ENCODE measurements around the gene PTGR3.

PTGR3 gene

GRCh38 chr18:75179819-75180600, 28.9 kb downstream of the PTGR3 start:
- no peaks in the 10 kb centered on the region for H3K4me1 Mint-ChIP-seq
- peaks cover 5% of the 10 kb centered on the region for H3K27me3 Mint-ChIP-seq
- H3K4me3 Mint-ChIP-seq, result no peak overlapping the region
- no peak overlapping the region for H3K27ac Mint-ChIP-seq
- peaks cover 4% of the 10 kb centered on the region for H3K9me3 Mint-ChIP-seq
- no peaks in the 10 kb centered on the region for H3K36me3 Mint-ChIP-seq
- no peak for ATAC-seq

GRCh38 chr18:75178376-75178775, 30.6 kb downstream of the PTGR3 start:
- ATAC-seq, result no peak
- peaks cover 6% of the 10 kb centered on the region for H3K4me1 Mint-ChIP-seq

GRCh38 chr18:75176849-75177248, 32.1 kb downstream of the PTGR3 start:
- no peaks in the 10 kb centered on the region for H3K36me3 Mint-ChIP-seq
- no peak overlapping the region for H3K27ac Mint-ChIP-seq
- no peak overlapping the region for H3K4me3 Mint-ChIP-seq

More at GRCh38 chr18:75178376-75178775, 30.6 kb downstream of the PTGR3 start:
- Mint-ChIP-seq H3K9me3 (peaks cover 4% of the 10 kb centered on the region), H3K27me3 (no peaks in the 10 kb centered on the region), H3K36me3 (no peaks in the 10 kb centered on the region), H3K4me3 (no peak overlapping the region), H3K27ac (no peak overlapping the region)

DNA sequence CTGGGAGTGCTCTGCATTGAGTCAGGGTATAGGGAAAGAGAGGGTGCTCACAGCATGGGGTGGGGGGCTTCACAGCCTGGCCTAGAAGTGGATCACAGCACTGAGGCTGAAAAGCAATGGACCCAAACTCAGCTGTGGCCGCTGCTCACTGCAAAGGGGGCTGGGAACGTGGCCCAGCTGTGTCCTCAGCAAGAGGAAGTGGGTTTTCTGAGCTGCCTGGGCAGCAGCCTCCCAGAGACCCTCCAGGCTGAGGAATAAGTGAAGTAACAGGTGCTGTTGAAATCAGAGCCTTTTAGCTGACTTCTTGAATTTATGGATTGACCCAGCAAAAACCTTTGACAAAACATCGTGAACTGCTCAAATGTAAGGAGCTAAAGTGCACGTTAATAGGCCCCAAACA, 35.2 kb downstream of the PTGR3 start:
- H3K4me3 Mint-ChIP-seq, result no peak overlapping the region
- H3K9me3 Mint-ChIP-seq, result no peaks in the 10 kb centered on the region
- no peak overlapping the region for H3K27ac Mint-ChIP-seq
- no peaks in the 10 kb centered on the region for H3K36me3 Mint-ChIP-seq
- no peaks in the 10 kb centered on the region for H3K27me3 Mint-ChIP-seq
- H3K4me1 Mint-ChIP-seq, result peaks cover 21% of the 10 kb centered on the region
- ATAC-seq, result no peak

More at GRCh38 chr18:75176849-75177248, 32.1 kb downstream of the PTGR3 start:
- ATAC-seq, result no peak
- peaks cover 3% of the 10 kb centered on the region for H3K9me3 Mint-ChIP-seq
- no peaks in the 10 kb centered on the region for H3K27me3 Mint-ChIP-seq
- peaks cover 21% of the 10 kb centered on the region for H3K4me1 Mint-ChIP-seq

DNA sequence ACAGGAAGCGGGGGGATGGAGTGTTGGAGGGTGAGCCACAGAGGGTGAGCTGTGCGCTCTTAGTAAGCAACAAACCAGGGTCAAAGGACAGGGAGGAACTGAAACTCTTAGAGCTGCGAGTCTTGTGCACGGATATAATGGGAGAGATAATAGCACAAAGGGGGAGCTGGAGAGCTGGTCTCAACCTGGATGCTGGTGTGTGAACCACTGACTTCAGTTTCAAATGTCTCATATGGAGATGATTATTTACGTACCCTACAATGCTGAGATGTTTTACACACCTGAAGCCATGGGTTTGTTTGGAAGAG, 35.9 kb downstream of the PTGR3 start:
- Mint-ChIP-seq H3K4me1 (peaks cover 21% of the 10 kb centered on the region), H3K9me3 (no peaks in the 10 kb centered on the region), H3K4me3 (no peak overlapping the region), H3K27me3 (no peaks in the 10 kb centered on the region), H3K36me3 (no peaks in the 10 kb centered on the region), H3K27ac (no peak overlapping the region)
- ATAC-seq, result peak; percentile 91

DNA sequence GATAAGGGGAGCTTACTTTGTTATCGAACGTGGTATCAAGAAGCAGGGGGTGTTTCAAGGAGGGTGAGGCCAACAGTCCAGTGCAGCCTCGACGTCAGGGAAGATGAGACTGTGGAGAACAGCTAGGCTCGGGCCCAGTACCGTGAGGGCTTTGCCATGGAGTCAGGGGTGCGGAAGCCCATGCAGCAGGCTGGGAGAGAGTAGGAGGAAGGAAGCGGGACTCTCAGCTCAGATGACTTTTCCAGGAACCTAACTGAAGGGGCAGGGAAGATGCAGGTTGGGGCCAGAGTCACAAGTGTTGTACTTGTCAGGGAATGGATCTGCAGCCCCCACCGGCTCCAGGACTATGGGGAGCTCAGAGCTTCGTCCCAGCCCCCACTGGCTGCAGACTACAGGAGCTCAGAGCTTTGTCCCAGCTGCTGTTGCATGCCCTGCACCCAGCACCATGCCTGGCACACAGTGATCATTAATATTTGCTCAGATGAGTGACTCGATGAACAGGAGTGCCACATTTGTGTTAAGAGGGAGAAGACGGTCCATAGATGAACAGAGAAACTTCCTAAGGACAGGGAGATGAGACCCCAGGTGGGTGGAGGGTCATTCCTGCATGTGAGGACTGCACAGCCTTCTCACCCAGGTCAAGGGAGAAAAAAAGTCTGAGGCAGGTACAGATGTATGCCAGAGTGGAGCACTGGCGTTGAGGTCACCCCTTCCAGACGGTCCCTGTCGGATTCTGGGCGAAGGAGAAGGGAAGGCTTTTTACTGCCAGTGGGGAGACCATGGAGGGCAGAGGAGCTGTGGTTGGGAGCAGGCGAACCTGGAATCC, 36.4 kb downstream of the PTGR3 start:
- no peaks in the 10 kb centered on the region for H3K9me3 Mint-ChIP-seq
- no peak overlapping the region for H3K4me3 Mint-ChIP-seq
- no peaks in the 10 kb centered on the region for H3K36me3 Mint-ChIP-seq
- peak; percentile 15 for ATAC-seq
- peak overlapping the region; percentile 0 for H3K27ac Mint-ChIP-seq
- H3K4me1 Mint-ChIP-seq, result peaks cover 21% of the 10 kb centered on the region
- H3K27me3 Mint-ChIP-seq, result peaks cover under 1% of the 10 kb centered on the region

GRCh38 chr18:75170916-75171315, 38.0 kb downstream of the PTGR3 start:
- Mint-ChIP-seq H3K27me3 (peaks cover 16% of the 10 kb centered on the region), H3K9me3 (no peaks in the 10 kb centered on the region), H3K27ac (no peak overlapping the region)

DNA sequence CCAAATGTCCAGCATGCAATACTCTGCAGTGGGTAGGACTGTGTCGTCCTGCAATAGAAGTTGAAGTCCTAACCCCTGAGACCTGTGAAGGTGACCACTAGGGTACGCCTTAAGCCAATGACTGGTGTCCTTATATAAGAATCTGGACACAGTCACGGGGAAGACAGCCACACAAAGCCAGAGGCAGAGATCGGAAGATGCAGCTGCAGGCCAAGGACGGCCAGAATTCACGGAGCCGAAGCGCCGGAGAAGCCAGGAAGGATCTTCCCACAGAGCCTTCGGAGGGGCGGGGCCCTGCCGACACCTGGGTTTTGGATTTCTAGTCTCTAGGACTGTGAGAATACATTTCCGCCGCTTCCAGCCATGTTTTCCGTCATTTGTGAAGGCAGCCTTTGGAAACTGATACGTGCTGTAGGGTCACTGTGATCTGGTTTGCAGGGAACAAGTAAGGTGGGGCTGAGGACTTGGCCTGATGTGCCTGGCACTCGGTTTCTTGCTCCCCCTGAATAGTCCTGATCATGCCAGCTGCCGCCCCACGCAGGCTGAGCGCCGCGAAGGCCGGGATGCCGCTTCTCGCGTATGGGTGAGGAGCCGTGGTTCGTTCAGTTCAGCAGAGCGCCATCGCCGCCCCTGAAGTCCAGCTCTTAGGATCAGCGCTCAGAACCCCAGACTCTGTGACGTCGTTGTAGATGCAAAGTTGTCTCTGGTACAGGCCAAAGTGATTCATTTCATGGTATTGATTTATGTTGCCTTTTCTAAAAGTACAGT, 38.7 kb downstream of the PTGR3 start:
- no peaks in the 10 kb centered on the region for H3K36me3 Mint-ChIP-seq
- no peaks in the 10 kb centered on the region for H3K9me3 Mint-ChIP-seq
- H3K27me3 Mint-ChIP-seq, result peaks cover 19% of the 10 kb centered on the region
- H3K27ac Mint-ChIP-seq, result no peak overlapping the region
- peaks cover 21% of the 10 kb centered on the region for H3K4me1 Mint-ChIP-seq
- no peak overlapping the region for H3K4me3 Mint-ChIP-seq
- ATAC-seq, result no peak

More at GRCh38 chr18:75170916-75171315, 38.0 kb downstream of the PTGR3 start:
- ATAC-seq, result no peak
- no peaks in the 10 kb centered on the region for H3K36me3 Mint-ChIP-seq
- H3K4me3 Mint-ChIP-seq, result no peak overlapping the region
- H3K4me1 Mint-ChIP-seq, result peaks cover 21% of the 10 kb centered on the region

- ATAC-seq, result no peak
- H3K4me1 Mint-ChIP-seq, result peaks cover 21% of the 10 kb centered on the region
- H3K27ac Mint-ChIP-seq, result no peak overlapping the region
- no peaks in the 10 kb centered on the region for H3K9me3 Mint-ChIP-seq
- H3K36me3 Mint-ChIP-seq, result no peaks in the 10 kb centered on the region
- H3K4me3 Mint-ChIP-seq, result no peak overlapping the region
- H3K27me3 Mint-ChIP-seq, result peaks cover 19% of the 10 kb centered on the region
Observed at GRCh38 chr18:75169411-75169810, 39.5 kb downstream of the PTGR3 start.

GRCh38 chr18:75168619-75169018, 40.3 kb downstream of the PTGR3 start:
- no peak for ATAC-seq
- Mint-ChIP-seq H3K4me1 (peaks cover 17% of the 10 kb centered on the region), H3K9me3 (no peaks in the 10 kb centered on the region), H3K27me3 (peaks cover 19% of the 10 kb centered on the region), H3K27ac (no peak overlapping the region), H3K36me3 (no peaks in the 10 kb centered on the region), H3K4me3 (no peak overlapping the region)

DNA sequence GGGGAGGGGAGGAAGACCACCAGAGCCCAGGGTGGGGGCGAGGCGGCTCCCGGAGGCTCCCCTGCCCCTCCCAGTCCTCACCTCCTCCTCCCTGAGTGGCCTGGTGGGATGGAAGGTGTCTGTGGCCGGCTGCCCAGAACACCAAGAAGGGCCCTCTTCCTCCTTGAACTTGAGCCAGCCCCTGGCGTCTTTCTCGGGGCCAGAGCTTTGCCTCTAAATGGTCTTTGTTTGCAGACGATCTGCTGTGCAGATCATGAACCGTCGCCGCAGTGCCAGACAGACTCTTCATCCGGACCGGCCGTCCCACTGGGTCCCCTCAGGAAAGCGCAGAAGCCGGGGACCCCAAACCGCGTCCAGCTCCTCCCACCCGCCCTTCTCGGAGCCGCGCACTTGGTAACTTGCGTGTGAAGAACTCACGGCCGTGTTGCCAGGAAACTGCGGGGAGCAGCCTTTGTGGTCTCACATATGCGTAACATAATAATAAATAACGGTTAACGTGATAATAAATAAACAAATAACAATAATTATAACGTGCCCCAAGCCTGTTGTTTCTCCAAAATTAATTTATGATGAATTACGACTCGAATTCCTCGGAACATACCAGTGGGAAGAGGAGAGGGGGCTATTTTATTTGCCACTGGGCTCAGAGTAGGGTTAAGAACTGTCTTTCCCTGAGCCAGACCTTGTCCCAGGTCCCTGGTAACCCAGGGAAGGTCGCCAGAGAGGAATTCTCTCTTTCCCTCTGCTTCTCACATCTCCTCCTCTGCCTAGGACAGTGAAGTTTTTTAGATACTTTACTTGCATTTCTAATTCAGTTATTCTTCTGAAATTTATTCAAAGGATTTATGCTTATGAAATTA, 41.0 kb downstream of the PTGR3 start:
- Mint-ChIP-seq H3K9me3 (no peaks in the 10 kb centered on the region), H3K4me1 (peaks cover 11% of the 10 kb centered on the region), H3K36me3 (no peaks in the 10 kb centered on the region), H3K27me3 (peaks cover 19% of the 10 kb centered on the region), H3K27ac (no peak overlapping the region), H3K4me3 (no peak overlapping the region)
- no peak for ATAC-seq

GRCh38 chr18:75167137-75167536, 41.8 kb downstream of the PTGR3 start:
- no peaks in the 10 kb centered on the region for H3K9me3 Mint-ChIP-seq
- peaks cover 2% of the 10 kb centered on the region for H3K4me1 Mint-ChIP-seq
- ATAC-seq, result no peak
- H3K27me3 Mint-ChIP-seq, result peaks cover 19% of the 10 kb centered on the region
- H3K4me3 Mint-ChIP-seq, result no peak overlapping the region
- no peak overlapping the region for H3K27ac Mint-ChIP-seq
- no peaks in the 10 kb centered on the region for H3K36me3 Mint-ChIP-seq

- no peaks in the 10 kb centered on the region for H3K9me3 Mint-ChIP-seq
- peaks cover 19% of the 10 kb centered on the region for H3K27me3 Mint-ChIP-seq
- no peaks in the 10 kb centered on the region for H3K36me3 Mint-ChIP-seq
- no peak for ATAC-seq
- peaks cover 11% of the 10 kb centered on the region for H3K4me1 Mint-ChIP-seq
- H3K27ac Mint-ChIP-seq, result no peak overlapping the region
- H3K4me3 Mint-ChIP-seq, result no peak overlapping the region
Observed at GRCh38 chr18:75165926-75166325, 43.0 kb downstream of the PTGR3 start.

GRCh38 chr18:75164479-75164878, 44.5 kb downstream of the PTGR3 start:
- ATAC-seq, result no peak
- Mint-ChIP-seq H3K4me1 (peaks cover 11% of the 10 kb centered on the region), H3K36me3 (no peaks in the 10 kb centered on the region), H3K9me3 (no peaks in the 10 kb centered on the region), H3K4me3 (no peak overlapping the region), H3K27me3 (peaks cover 19% of the 10 kb centered on the region), H3K27ac (no peak overlapping the region)

Measured in stimulated activated memory B cell treated with anti-CD40 and anti-IgM and Interleukin-4, amounts not matched to agents 10 μg/mL and 1 μg/mL and 100 μg/mL, for 72 hours (primary cell).